PFSK-1 (cell line): ENCODE measurements around the gene FGD4.

Experiments
- FOXP2 ChIP-seq: optimal IDR thresholded peaks from 2 replicates; pipeline ENCODE3; 2011; ENCODE audit warnings: borderline replicate concordance, control low read depth, inconsistent platforms; ENCODE audit not compliant: insufficient read depth; ENCODE audit errors: extremely low read length, extremely low read depth
- POLR2AphosphoS5 ChIP-seq: IDR thresholded peaks from 2 replicates; pipeline ENCODE4 v1.6.1; 2012; ENCODE audit warnings: low read depth, mild to moderate bottlenecking, control low read depth, low read length, moderate library complexity
- REST ChIP-seq, 2 experiments: IDR thresholded peaks; 2 replicates each; pipeline versions ENCODE4 v1.6.1 to v1.8.0; 2011 to 2012; ENCODE audit warnings: low read depth in 2 of 2, low read length in 2 of 2, control low read depth in 1 of 2, inconsistent platforms in 1 of 2, mild to moderate bottlenecking in 1 of 2, moderate library complexity in 1 of 2; ENCODE audit not compliant: insufficient read depth in 1 of 2
- SIN3A ChIP-seq: IDR thresholded peaks from 2 replicates; pipeline ENCODE4 v1.6.1; 2012; ENCODE audit warnings: mild to moderate bottlenecking, low read length, moderate library complexity, borderline replicate concordance; ENCODE audit not compliant: insufficient read depth
- TAF1 ChIP-seq: IDR thresholded peaks from 2 replicates; pipeline ENCODE4 v1.6.1; 2012; ENCODE audit warnings: low read length, control low read depth, borderline replicate concordance; ENCODE audit not compliant: insufficient read depth

- TF ChIP-seq POLR2AphosphoS5: no peak
- no peak for TF ChIP-seq TAF1
- TF ChIP-seq SIN3A: no peak
- TF ChIP-seq FOXP2: no peak
- TF ChIP-seq REST (IDR thresholded peaks at IDR 0.05; ENCODE audit: insufficient read depth in 1 of 2, low read depth in 2 of 2, low read length in 2 of 2): no peak
Observed at GRCh38 chr12:32536000-32536345, 136.6 kb downstream of the FGD4 start.
